GM10847 (cell line): Measurements from ENCODE around the gene MYLK2.

ENCODE experiments used
- POLR2A ChIP-seq: IDR thresholded peaks from 2 replicates; pipeline ENCODE4 v1.6.1; 2011; ENCODE audit not compliant: insufficient read length; ENCODE audit errors: extremely low read depth

MYLK2 gene

DNA sequence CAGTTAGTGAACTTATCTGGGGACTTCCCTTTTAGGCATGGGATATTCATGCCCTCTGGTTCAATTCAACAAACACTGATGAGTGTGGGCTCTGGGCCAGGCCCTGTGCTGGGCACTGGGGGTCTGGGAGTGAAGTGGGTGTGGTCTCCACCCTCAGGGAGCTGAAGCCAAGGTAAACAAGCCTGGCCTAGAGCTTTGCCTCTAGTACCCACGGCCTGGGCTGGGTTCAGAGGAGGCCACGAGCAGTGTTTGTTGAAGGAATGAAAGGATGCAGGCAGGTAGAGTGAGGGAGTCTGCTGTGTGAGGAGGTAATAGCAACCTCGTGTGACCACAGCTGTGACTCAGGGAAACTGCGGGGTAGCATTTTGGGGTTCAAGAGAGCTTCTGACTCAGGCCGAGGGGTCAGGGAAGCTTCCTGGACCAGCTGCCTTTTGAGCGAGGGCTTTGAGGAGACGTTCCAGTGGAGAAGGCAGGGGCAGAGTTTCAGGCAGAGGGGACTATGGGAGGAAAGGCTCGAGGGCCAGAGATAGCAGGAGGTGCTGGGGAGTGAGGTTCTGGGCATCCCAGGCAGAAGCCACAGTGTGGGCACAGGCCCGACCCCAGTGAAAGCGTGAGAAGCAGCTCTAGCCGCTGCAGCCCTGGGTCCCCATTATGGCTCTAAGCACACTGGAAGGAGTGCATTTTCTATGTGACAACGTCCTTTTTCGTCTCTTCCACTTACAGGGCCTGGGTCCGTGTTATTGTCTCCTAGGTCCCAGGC is 5.6 kb downstream of the MYLK2 start:
- TF ChIP-seq POLR2A: no peak

- TF ChIP-seq POLR2A: no peak
Measured at GRCh38 chr20:31826074-31826473, 6.9 kb downstream of the MYLK2 start.

DNA sequence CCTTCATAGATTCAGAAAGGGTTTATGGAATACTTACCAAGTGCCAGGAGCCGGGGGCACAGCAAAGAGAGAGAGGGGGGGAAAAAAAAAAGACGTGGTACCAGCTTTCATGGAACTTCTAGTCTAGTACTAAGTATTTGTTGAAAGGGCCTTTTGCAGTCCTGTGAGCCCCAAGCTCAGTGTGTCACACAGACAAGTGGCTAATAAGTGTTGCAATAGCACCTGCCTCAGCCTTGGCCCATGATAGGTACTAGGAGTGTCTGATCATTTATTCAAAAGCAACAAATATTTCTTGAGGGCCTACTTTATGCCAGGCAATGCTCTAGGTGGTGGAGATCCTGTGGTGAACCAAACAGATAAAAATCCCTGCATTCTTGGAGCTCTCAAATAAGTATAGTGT is 7.9 kb downstream of the MYLK2 start:
- no peak for TF ChIP-seq POLR2A

- no peak for TF ChIP-seq POLR2A
Measured at GRCh38 chr20:31829731-31830130, 10.6 kb downstream of the MYLK2 start.

- no peak for TF ChIP-seq POLR2A
Measured at GRCh38 chr20:31830406-31830981, 11.3 kb downstream of the MYLK2 start.

DNA sequence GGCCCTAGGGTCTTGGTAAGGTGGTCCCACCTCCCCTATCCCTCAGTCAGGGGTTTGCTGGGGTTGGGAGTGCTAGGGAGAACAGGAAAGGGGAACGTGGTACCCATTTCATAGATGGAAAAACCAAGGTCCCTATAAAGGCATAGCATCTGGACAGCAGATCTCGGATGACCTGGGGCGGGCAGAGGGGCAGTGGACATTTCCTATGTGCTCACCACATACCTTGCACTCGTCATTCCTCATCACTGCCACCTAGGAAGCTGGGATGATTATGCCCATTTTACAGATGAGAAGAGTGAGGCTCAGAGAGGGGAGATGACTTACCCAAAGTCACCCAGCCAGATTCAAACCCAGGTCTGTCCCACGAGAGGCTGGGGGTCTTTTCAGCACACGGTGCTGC is 12.1 kb downstream of the MYLK2 start:
- no peak for TF ChIP-seq POLR2A

GRCh38 chr20:31831771-31832306 is 12.7 kb downstream of the MYLK2 start:
- TF ChIP-seq POLR2A: no peak

DNA sequence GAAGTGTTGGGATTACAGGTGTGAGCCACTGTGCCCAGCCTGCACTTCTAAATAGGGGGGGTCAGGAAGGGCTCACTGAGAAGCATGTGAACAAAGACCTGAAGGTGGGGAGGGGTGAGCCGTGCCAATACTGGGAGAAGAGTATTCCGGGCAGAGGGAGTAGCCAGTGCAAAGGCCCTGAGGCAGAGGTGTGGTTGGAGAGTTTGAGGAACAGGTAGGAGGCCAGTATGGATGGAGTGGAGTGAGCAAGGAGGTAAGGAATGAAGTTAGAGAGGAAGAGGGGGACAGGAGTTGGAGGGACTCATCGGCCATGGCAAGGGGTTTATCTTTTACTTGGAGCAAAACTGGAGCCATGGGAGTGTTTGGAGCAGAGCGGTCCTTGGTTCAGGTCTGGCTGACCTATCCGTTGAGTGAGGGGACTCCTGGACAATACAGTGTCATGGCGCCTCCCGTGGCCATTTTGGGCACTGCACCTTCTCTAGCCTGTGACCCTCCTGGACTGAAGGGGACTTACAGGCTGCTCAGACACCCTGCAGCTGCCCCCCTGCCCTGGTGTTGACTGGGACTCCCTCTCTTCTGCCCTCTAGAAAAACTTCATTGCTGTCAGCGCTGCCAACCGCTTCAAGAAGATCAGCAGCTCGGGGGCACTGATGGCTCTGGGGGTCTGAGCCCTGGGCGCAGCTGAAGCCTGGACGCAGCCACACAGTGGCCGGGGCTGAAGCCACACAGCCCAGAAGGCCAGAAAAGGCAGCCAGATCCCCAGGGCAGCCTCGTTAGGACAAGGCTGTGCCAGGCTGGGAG is 14.2 kb downstream of the MYLK2 start:
- TF ChIP-seq POLR2A: no peak

GRCh38 chr20:31833931-31834521 is 14.9 kb downstream of the MYLK2 start:
- TF ChIP-seq POLR2A: no peak

GRCh38 chr20:31835554-31835953 is 16.4 kb downstream of the MYLK2 start:
- no peak for TF ChIP-seq POLR2A

DNA sequence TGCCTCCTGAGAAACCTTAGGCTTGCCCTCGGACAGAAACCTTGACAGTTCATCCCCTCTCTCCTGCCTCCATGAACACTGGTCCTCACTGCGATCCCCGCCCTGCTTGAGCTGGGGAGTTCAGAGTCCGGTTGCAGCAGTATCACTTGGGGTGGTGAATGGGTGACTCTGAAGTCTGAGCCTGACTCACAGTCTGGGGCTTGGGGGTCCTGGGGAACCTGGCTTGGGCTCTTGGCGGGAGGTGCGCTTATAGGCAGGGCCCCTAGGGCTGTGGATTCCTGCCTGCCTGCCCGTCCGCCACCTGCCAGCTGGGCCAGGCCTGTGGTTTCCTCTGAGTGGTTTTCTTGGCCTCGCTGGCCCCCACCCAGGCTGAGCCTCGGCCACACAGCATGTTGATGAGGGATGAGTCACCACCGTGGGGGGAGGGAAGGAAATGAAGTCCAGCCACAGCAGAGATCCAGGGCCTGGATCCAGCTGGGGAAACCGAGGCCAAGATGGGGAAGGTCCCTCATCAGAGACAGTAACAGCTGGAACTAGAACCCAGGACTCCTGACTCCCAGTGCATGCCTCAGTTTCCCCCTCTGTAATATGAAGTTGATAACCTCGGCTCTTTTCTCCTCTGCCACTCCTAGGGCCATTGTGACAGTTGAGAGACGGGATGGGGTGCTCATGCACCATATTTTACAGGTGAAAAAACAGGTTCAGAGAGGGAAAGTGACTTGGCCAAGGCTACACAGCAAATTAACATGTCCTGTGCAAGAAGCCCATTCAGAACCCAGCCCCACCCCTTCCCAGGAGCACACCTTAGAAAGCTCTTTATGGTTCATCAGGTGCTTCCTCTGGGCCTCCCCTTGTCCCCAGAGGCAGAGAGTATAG is 17.1 kb downstream of the MYLK2 start:
- no peak for TF ChIP-seq POLR2A

DNA sequence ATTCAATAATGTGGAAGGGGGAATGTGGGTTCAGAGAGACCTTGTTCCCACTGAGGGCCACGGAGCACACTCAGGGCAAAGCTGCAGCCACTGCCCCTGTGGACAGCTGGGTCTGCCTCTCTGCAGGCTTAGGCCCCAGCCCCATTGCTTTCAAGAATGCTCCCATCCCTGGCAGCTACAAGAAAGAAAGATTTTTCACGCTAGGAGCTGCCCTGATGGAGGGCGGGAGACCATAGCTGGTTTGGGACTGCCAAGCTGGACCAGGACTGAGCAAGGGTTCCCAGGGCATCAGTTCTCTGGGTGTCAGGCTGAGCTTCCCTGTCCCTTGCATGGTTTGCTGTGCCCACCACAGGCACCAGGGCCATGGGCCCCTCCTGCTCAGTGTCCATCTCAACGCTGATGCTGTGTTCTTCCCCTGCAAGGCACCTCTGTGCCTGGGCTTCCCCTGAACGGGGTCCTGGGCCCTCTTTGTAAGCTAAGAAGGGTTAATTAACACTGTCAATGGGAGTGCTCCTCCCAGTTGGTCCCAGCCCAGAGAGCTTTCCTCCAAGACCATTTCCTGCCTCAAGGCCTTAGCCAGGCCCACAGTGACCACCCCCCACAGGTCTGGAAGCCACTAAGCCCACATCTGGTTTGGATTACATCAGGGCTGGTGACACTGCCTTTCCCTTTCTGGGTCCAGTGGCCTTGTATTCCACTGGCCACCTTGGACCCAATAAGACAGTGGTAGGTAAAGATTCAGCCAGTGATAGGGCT is 17.9 kb downstream of the MYLK2 start:
- no peak for TF ChIP-seq POLR2A

DNA sequence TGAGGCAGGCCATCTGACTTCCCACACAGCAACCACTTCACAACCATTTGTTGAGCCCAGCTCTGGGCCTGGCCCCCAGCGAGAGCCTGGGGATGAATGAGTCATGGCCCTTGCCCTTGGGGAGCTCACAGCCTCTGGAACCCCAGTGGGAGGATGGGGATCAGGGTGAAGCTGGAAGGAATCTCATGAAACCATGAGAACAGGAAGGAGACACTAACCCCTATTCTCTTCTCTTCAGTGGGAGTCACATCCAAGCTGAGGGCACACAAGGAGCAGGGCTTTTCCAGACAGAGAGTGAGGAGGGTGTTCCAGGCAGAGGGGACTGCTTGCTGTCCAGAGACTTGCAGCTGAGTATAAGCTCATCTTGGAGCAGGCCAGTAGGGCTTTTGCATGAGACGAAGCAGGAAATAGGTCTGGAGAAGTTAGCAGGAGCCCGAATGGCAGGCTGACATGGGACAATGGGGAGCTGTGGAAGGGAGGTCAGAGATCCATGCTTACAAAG is 18.8 kb downstream of the MYLK2 start:
- no peak for TF ChIP-seq POLR2A
